Kidney (tissue), 14 donors: Measurements from ENCODE around the gene MRPL46. TPM values are rescaled to one million over a fixed set of nuclear protein-coding genes. Genes with fewer than 3 reads are reported as not detected.

Source experiments
- DNase-seq, 5 donors: peaks; one replicate each; pipeline ENCODE4 v3.0.0-alpha.2; 2013 to 2020
- FAIRE-seq: peaks from 2 replicates; lab custom pipeline; 2012; peaks lifted over from hg19 to GRCh38; lab: Jason Lieb, UNC
- H3K27ac ChIP-seq, 2 donors: one replicate each; pipeline ENCODE4 v1.7.0; 2013; ENCODE audit warnings: low read depth in 2 of 2, low read length in 2 of 2, inconsistent platforms in 1 of 2
- H3K27me3 ChIP-seq: one replicate; pipeline ENCODE4 v1.7.1; 2013; ENCODE audit warnings: low read length, inconsistent platforms; ENCODE audit not compliant: control insufficient read depth, insufficient read depth
- H3K36me3 ChIP-seq, 3 donors: one replicate each; pipeline versions ENCODE4 v1.7.0 to v1.7.1; 2013; ENCODE audit warnings: low read length in 3 of 3, control low read depth in 1 of 3, inconsistent platforms in 1 of 3; ENCODE audit not compliant: insufficient read depth in 3 of 3, control insufficient read depth in 2 of 3
- H3K4me1 ChIP-seq, 3 donors: one replicate each; pipeline versions ENCODE4 v1.7.0 to v1.7.1; 2013; ENCODE audit warnings: low read length in 3 of 3, inconsistent platforms in 1 of 3, low read depth in 1 of 3; ENCODE audit not compliant: control insufficient read depth in 2 of 3, insufficient read depth in 2 of 3
- H3K4me3 ChIP-seq, 3 donors: one replicate each; pipeline versions ENCODE4 v1.7.0 to v1.8.1; 2013; ENCODE audit warnings: low read length in 3 of 3, control low read depth in 1 of 3, inconsistent platforms in 1 of 3
- H3K9ac ChIP-seq, 3 donors: one replicate each; pipeline versions ENCODE4 v1.7.0 to v1.7.1; 2013; ENCODE audit warnings: low read length in 3 of 3, control low read depth in 1 of 3, inconsistent platforms in 1 of 3
- H3K9me3 ChIP-seq, 3 donors: one replicate each; pipeline versions ENCODE4 v1.7.0 to v1.7.1; 2013; ENCODE audit warnings: low read length in 3 of 3, control low read depth in 1 of 3, inconsistent platforms in 1 of 3; ENCODE audit not compliant: control insufficient read depth in 2 of 3, insufficient read depth in 1 of 3
- intact Hi-C: fragments of 100-400 bp; cut with DNase I; formaldehyde crosslinking; loops from one replicate; pipeline ENCODE4 v1.11.1; 2022
- polyA plus RNA-seq: library from polyadenylated mRNA; stranded (reverse); fragments of 350-450 nt; fragmentation: Illumina TruSeq; extraction: RNeasy Lipid Tissue Mini Kit (QIAGEN cat#74804); gene quantifications from one replicate; pipeline ENCODE4 v1.2.3, GENCODE V29; 2014; ENCODE audit warnings: low read depth, low replicate concordance; ENCODE audit not compliant: insufficient read depth
- total RNA-seq: library from RNA; stranded (reverse); fragmentation: NEBNext Ultra II Directional; extraction: Animal tissue kit (Norgen Biotek cat#: 25700); gene quantifications from one replicate; pipeline ENCODE4 v1.2.1, GENCODE V29; 2021
- TF ChIP-seq, protein P1 (sequence below): IDR thresholded peaks from 3 replicates; pipeline ENCODE4 v1.5.1; 2012; ENCODE audit warnings: mild to moderate bottlenecking, moderate library complexity, borderline replicate concordance; ENCODE audit not compliant: insufficient read depth; ENCODE audit errors: extremely low read depth
- donor health status: control.
- donor health status: control.
- donor health status: control.
- donor health status: control.
- donor health status: control.
- donor health status: DM: yes; HTN: yes; CAD: no.
- donor health status: Normal renal cell carcinoma (clear cell type).

Gene MRPL46
- total and polyA plus RNA-seq, 2 donors from 2014 or later, result 24.7 to 73.4 TPM

- DNase-seq (no peak), FAIRE-seq (no peak)
- H3K9ac ChIP-seq, result no peak overlapping the region
- H3K27me3 ChIP-seq, result no peaks in the 10 kb centered on the region
- peaks cover 0 to 4% (median 0%) of the 10 kb centered on the region in 3 donors for H3K4me1 ChIP-seq
- intact Hi-C loops, result no loop called here
- H3K36me3 ChIP-seq, result peaks cover 2 to 15% (median 12%) of the 10 kb centered on the region in 3 donors
- H3K4me3 ChIP-seq, result no peak overlapping the region
- H3K9me3 ChIP-seq, result no peaks in the 10 kb centered on the region
- TF ChIP-seq, protein P1, sequence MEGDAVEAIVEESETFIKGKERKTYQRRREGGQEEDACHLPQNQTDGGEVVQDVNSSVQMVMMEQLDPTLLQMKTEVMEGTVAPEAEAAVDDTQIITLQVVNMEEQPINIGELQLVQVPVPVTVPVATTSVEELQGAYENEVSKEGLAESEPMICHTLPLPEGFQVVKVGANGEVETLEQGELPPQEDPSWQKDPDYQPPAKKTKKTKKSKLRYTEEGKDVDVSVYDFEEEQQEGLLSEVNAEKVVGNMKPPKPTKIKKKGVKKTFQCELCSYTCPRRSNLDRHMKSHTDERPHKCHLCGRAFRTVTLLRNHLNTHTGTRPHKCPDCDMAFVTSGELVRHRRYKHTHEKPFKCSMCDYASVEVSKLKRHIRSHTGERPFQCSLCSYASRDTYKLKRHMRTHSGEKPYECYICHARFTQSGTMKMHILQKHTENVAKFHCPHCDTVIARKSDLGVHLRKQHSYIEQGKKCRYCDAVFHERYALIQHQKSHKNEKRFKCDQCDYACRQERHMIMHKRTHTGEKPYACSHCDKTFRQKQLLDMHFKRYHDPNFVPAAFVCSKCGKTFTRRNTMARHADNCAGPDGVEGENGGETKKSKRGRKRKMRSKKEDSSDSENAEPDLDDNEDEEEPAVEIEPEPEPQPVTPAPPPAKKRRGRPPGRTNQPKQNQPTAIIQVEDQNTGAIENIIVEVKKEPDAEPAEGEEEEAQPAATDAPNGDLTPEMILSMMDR, result no peak
- H3K27ac ChIP-seq, result no peak overlapping the region
These were observed 13.0 kb downstream of the MRPL46 start for GRCh38 chr15:88454236-88454635.

DNA sequence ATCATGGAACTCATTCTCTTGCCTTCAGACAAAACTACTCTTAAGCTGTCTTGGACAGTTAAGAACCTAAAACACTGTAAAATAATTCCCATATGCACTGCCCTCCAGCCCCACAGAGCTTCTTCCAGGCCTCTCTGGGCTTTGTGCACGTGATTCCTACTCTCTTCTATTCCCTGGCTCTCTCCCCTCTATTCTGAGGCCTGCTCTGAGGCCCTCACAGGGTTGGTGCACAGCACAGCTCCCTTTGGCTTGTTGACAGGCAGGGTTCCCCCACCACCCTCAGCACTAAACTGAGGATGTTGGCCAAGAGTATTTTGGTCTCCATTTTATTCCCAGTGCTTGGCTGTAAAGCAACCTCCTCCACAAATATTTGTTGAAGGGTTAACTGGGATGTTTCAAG, 13.5 kb downstream of the MRPL46 start:
- Histone ChIP-seq H3K9me3 (no peaks in the 10 kb centered on the region), H3K27ac (no peak overlapping the region), H3K4me3 (no peak overlapping the region), H3K27me3 (no peaks in the 10 kb centered on the region), H3K36me3 (peaks cover 2 to 9% (median 7%) of the 10 kb centered on the region in 3 donors), H3K4me1 (peaks cover 0 to 4% (median 0%) of the 10 kb centered on the region in 3 donors), H3K9ac (no peak overlapping the region)
- TF ChIP-seq, protein P1, result no peak
- FAIRE-seq (no peak), DNase-seq (no peak)
- intact Hi-C loops, result no loop called here

GRCh38 chr15:88450125-88450798, 16.9 kb downstream of the MRPL46 start:
- Histone ChIP-seq H3K4me1 (peaks cover 0 to 4% (median 0%) of the 10 kb centered on the region in 3 donors), H3K9ac (no peak overlapping the region), H3K9me3 (no peaks in the 10 kb centered on the region), H3K27me3 (no peaks in the 10 kb centered on the region), H3K27ac (no peak overlapping the region), H3K36me3 (no peaks in the 10 kb centered on the region), H3K4me3 (no peak overlapping the region)
- intact Hi-C loops, result no loop called here
- TF ChIP-seq, protein P1, result peak; percentile 39
- FAIRE-seq (no peak), DNase-seq (peak in 4 of 5 donors; percentile 68 to 85 (median 73))
